GM19324 (cell line): ENCODE data around the gene GRID1.

Source experiments
- ATAC-seq: cut with Tn5 transposase; IDR thresholded peaks from one replicate; pipeline ENCODE4 v1.9.1; 2021; ENCODE audit warnings: mild to moderate bottlenecking, moderate library complexity; ENCODE audit not compliant: unreplicated experiment, low FRiP score

GRID1 gene

DNA sequence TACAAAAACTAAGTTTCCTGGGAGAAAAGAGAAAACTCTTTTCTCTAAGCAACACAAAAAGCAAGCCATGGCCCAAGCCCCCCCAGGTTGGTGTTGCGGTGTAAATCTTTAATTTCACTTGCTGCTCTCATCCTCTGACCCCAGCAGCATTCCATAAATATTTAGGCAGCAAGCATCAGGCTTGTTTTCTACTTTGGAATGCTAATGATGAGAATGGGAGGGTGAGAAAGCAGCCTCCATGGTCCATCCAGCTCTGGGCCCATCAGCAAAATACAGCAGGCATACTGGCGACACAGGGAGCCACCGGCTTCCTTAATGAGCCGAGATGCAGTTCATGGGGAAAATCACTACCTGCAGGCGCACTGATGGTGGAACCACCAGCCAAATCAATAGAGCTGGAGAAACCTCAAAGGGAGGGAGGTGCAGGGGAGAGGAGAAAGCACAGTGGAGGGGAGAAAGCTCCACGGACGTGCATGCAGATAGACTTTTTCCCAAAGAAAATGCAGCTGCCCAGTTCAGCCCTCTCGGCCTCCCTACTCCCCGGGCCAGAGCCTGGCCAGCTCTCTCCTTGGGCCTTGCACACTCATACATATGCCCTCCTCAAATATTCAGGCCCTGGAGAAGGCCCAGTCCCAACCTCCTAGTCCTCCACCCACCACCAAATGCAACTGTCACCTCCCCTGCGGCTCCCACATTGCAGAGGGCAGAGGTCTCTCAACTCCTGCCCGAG lies 131.9 kb downstream of the GRID1 start:
- ATAC-seq, result no peak

DNA sequence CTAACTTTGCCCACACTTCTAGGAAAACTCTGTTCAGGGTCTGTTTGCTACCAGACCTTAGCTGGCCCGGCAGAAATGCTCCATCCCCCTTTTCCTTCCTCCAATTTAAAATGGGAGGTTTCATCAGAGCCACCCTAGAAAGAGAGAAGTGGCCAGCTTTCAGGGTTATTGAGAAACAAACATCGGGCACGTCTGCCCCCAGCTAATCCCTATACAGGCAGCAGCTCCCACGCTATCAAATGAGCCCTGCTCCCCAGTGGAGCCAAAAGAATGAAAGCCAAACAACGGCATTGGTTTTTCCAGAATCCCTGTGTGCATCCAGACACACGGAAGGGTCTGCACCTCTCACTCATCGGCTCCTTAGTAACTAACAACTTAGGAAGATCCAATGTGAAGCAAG lies 132.5 kb downstream of the GRID1 start:
- ATAC-seq, result no peak

DNA sequence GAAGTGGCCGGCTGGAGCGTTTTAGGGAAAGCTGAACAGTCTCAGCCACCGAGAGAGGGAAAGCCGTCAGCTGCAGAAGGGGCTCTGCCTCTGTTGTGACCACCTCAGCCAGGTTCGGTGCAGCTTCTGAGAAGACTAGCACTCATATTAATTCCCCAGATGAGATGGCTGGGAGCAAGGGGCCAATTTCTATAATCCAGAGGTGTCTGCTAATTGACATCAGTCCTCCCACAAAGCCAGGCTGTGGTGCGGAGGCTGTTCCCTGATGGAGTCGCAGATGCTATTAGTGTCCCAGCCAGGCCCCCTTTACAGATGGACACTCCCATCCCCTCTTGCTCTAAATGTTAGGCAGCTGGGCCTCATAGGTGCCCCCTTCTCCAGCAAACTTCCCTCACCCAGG lies 133.5 kb downstream of the GRID1 start:
- ATAC-seq, result no peak

DNA sequence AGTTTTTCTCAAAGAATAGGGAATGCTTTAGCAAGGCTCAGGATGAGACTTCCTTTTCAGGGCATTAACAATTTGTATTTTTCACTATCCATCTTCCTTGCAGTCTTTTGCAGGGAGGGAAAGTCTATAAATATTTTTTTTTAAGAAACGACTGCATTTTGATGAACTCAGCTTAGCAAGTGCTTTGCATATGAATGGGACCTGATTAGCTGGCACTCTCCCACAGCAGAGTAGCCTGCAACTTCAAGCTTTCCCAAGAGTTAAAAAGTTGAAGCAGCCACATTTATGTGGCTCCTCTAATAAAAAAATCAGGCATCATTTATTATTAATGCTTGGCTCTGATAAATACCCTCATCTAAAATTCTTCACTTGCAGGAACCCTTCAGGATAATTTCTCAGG lies 134.0 kb downstream of the GRID1 start:
- ATAC-seq, result no peak

DNA sequence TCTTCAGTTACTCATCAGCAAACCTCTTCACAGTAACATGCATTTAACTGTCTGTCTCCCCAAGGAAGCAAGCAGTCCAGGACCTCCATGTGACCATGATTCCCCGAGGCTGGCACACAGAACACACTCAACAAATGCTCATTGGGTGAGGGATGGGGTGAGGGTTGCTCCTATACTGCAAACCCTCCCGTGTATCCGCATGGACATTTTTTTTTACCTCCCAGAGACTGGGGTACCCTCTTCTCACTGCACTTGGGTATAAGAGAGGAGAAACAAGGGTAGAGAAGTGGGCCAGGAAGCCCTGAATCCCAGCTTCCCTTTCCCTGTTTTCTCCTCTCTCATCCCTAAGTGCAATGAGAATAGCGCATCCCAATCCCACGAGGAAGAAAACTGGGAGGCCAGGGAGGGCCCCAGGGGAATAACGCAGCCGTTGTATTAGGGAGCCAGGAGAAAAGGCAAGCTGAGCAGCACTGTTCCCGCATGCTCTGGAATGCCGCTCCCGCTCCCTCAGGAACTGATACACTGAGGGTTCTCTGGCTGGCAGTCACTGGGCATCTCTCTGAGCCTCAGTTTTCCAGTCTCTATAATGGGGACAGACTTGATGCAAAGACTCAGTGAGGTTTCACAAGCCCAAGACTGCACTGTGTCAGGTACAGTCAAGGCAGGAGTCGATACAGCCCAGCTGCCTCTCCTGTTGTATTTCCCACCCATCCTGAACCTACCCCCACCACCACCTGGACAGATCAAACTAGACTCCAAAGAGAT lies 134.6 kb downstream of the GRID1 start:
- ATAC-seq, result no peak

DNA sequence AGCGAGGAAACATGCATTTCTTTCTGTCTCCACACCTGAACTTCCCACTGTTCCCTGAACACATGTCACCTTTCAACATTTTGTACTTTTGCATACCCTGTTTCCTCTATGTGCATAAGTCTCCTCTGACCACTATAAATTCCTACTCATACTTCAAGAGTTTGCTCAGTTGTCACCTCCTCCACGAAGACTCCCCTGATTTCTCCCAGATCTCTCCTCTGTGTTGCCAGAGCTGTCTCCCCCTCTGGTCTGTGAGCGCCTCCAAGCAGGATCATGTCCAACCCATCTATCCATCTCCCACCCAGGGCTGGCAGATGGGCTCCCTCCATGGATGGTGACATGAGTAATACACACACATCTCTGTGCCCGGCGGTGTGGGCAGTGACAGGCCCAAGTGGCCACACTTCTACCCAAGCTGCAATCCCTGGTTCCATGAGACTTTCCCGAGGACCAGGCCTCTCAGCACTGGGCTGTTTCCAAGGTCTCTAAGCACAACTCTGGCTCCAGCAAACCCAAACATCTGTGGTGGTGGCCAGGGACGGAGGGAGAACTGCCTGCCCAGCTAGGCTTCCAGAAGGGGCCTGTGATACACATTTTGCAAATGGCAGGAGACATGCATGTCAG lies 135.9 kb downstream of the GRID1 start:
- no peak for ATAC-seq

DNA sequence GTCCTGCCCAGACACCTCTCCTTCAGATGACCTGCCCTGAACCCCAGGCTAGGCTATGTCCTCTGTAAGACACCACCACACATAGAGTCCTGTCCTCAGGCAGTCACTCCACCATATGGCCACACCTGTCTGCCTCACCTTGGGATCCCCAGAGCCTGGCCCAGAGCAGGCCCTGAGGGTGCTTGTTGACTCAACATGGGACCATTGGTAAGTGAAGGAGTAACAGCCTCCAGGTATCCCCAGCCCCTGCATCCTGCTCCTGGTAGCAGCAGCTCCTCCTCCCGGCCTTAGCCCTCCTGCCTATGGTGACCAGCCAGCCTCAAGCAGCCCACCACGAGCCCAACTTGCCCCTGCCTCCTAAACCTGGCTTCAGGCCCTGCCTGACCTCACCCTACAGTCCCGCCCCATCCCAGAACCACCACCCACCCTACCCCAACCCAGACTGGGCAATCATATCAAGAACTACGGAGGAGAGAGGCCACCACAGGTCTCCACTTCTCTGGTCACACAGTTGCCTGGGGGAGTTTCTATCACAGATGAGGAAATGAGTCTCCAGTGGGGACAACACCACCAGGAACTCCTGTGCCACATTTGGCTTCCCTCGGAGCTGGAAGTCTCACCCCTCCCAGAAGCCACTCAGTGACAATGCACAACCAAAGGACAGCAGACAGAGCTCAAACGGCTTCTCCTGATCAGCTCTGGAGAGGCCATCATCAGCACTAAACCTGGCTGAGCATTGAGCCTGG lies 136.6 kb downstream of the GRID1 start:
- ATAC-seq, result no peak

DNA sequence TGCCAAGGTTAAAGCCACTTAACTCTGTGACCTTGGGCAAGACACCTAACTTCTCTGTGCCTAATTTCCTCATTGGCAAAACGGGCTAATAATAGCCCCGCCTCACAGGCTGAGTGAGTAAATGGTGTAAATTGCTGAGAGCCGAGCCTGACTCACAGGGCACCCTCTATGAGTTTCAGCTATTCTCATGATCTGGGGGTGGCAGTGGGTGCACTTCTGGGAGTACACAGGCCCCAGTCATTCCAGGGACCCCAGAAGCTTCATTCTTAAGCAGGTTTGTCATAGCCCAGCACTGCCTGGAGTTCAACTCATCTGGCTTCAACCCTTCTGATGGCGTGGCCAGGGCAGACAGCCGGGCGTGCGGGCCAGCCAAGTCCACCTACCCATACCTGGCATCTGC lies 137.2 kb downstream of the GRID1 start:
- ATAC-seq, result no peak

DNA sequence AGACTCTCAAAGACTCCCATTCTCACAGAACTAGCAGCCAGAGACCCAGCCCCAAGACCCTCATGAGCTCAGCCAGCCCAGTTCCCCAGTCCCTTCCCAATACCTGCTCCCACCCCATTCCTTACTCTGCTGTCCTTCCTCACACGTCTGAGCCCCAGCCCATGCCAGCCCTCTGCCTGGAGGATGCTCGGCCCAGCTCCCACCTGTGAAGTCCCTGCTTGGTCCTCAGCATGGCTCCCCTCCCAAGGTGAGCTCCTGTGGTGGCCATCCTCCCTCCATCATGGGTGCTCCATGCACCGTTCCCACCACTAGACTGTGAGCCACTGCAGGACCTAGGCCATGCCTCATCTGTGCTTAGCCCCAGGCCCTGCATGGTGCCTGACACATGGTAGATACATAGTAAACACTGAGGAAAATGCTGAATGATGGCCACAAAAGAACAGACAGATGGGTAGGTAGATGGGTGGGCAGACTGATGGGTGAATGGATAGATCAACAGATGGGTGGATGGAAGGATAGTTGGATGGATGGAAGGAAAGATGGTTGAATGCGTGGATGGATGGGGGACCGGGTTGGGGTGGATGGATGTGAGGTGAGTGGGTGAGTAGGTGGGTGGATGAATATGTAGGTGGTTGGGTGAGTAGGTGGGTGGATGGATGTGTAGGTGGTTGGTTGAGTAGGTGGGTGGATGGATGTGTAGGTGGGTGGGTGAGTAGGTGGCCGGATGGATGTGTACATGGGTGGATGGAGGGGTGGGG lies 138.9 kb downstream of the GRID1 start:
- ATAC-seq, result no peak

DNA sequence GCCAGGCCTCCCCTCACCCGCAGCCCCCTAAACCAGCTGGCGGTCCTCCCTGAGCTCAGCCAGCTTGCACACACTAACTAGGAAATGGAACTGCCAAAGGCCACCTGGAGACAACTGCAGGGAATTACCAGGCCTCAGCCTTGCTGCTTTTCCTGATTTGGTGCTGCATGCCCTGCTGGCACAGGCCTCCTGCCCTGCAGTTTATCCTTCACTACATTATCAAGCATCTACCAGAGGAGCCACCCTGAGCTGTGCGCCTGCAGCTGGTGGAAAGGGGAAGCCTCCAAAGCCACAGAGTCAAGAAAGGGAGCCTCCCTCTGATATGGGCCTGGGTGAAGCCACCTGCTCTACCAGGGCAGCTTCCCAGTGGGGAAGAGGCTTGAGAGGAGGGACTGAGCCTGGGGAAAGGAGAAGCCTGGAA lies 139.8 kb downstream of the GRID1 start:
- no peak for ATAC-seq

DNA sequence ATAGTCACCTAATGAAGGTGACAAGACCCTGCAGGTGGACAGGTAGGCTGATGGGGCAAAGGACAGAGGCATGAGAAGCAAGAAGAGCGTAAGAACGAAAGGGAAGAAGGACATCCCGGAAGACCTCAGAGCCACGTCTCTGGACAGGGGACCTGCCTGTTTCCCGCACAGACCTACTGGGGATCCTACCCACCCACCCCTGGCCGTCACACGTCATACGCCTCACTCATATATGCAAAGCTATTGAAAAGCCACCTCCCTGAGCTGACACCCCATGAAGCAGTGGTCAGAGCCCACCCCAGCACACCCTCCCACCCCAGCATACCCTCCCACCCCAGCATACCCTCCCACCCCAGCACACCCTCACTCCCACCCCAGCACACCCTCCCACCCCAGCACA lies 140.6 kb downstream of the GRID1 start:
- ATAC-seq, result no peak

DNA sequence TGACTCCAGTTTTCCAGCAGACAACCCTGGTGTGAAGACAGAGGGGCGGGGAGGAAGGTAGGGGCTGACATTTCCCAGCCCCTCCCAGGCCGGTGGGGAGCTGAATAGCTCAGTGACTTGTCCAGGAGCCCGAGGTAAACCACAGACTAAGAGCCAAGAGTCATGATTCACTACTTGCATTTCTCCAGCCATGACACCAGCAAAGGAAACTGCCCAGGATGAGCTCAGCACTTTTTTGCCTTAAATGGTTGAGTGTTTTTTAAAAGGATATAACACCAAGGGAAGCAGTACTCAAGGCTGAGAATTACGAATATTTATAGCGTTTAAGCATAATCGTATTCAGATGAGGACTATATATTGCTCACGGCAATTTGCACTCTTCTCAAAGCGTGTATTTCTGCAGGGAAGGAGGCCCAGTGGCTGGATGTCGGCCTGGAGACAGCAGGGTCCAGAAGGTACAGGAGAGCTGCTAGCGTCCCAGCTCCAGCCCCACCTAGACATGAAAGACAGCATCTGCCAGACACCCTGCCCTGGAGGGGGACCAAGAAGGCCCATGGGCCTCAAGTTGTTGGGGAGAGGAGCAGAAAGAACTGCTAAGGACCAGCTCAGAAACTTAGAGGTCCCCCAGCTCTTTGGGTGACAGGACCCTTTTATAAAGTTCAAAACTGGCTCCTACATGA lies 141.4 kb downstream of the GRID1 start:
- ATAC-seq, result no peak

DNA sequence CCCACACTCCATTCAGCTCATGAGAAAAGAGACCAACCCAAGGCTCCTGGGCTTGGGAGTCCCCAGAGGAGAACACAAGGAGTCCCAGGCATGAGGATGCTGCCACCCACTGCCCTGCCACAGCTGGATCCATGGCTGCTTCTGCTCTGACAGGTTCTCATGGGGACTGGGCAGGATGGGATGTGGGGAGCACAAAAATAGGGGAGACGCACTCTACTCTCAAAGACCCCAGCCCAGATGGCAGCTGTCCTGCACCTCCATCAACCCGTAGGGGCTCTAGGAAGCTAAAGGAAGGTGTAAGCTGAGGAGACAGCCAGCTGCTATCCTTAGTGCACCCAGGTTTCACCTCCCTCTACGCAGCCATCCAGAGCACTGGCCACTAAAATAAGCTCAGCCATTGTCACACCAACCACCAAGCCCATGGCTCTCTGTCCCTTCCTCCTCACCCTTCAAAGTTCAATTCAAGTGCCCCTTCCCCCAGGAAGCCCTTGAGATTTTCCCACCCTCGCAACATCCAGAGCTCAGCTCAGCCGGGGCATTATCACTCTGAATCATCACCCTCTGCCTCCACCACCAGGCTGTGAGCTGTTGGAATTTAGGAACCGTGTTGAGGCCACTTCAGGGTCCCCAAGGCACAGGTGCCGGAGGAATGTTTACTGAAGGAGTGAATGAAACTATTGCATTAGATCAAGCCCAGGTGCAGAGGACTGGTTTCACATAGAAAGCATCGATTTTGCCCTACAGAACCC lies 142.1 kb downstream of the GRID1 start:
- ATAC-seq, result no peak

DNA sequence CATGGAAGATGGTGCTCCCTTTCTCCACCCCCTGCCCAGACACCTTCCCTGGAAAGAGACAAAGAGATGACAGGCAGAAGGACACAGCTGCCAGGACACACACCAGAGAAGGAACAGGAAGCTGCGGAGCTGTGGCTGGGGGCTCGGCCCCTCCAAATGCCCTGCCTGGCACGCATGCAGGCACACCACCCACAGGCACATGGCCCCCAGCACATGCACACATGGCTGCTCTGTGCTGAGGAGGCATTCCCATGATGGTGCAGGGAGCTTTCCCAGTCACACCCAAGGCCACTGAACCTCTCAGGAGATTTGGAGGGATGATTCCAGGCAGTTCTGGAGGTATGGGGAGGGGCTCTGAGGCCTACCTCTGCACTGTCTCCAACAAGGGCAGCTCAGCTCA lies 143.3 kb downstream of the GRID1 start:
- ATAC-seq, result no peak

DNA sequence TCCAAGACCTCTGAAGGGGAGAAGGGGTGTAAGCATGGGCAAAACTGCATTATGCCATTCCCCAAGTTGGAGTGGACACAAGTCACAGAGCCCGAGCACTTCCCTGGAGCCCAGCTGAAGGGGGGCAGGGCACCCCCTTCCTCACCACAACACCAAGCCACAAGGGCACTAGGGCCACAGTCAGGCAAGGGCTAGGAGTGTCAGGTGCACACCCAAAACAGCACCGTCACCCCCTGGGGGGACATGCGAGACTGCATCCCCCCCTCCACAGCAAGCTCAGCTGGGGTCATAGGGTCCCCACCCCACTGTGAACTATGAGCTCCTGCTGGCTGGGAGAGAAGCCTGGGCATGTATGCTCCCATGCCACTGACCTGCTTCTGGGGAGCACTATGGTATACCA lies 143.9 kb downstream of the GRID1 start:
- ATAC-seq, result no peak

DNA sequence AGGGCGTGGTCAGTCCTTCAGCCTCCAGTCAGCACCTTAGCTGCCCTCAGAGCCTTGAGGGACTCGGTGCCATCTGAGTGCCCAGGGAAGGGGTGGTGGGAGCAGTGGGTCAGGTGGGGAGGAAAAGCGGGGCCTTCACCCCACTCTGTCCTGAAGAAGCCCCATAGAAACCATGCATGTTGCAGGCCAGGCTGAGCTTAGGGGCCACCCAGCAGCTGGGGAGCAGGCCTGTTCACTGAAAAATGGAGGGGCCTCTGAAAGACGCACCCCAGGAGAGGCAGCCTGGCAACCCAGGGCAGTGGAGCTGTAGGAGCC lies 144.3 kb downstream of the GRID1 start:
- no peak for ATAC-seq

DNA sequence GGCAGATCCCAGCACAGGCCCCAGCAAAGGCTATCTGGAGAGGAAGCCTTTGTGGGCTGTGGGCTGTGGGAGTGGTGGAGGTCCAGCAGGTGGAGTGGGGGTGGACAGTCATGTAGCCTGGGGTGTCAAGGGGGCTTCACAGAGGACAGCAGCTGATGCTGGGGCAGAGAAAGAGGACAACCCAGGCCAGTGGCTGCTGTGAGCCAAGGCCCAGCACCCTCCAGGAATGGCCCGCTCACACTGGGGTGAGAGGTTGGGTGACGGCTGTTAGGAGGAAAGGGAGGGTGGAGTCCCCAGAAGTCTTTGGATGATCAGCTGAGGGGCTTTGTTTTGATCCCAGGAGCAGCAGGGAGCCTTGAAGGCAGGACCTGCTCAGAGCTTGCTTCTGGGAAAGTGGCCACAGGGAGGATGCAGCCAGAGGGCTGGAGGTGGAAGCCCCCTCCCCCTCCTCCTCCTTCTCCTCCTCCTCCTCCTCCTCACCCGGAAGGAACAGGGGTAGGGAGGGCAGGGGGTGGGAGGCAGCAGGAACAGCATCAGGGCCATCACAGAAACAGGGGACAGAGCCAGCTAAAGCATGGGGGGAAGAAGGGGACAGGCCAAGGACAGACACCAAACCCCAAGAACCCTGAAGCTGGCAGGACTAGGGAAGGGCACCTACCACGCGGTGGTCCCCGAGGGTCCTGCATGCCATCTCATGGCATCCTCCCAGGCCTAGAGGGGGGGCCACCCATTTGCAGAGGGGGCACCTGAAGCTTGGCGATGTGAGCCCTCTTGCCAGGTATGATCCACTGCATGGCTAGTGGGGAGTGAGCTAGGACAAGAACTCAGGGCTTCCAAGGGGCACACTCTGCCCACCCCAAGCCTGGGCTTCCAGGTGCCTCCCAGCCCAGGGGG lies 144.9 kb downstream of the GRID1 start:
- ATAC-seq, result no peak

DNA sequence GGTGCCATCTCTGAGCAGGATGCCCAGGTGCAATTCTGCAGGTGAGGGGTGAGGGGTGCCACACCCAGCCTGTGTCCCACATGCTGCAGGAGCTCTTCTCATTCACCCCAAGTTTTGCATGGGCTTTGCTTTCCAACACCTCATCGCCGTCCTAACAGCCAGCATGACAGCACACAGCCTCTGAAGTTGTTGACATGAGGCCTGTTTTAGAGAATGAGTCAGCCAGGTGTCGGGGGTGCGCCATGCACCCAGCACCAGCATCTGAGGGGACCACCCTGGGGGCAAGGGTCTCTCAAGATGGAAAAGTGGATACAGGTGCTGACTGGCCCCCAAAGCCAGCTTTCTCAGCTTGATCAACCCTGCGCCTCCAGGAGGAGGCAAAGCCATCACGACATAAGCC lies 146.0 kb downstream of the GRID1 start:
- no peak for ATAC-seq
